SK-N-SH (cell line): ENCODE results near the gene A2ML1.

ENCODE experiments used
- CTCF ChIP-seq: fragments of 200-600 bp; sonication (generic); IDR thresholded peaks from 2 replicates; pipeline ENCODE4 v1.6.1; 2017; ENCODE audit warnings: antibody characterized with exemption, mild to moderate bottlenecking, moderate library complexity
- FOXM1 ChIP-seq: IDR thresholded peaks from 2 replicates; pipeline ENCODE4 v1.4.0; 2012; ENCODE audit warnings: low read depth, mild to moderate bottlenecking
- IRF3 ChIP-seq: fragments of 150-350 bp; IDR thresholded peaks from 2 replicates; pipeline ENCODE4 v1.6.1; 2016; ENCODE audit warnings: mild to moderate bottlenecking, low read depth, low read length
- NFIC ChIP-seq: IDR thresholded peaks from 2 replicates; pipeline ENCODE4 v1.4.0; 2012; ENCODE audit warnings: borderline replicate concordance
- SMC3 ChIP-seq: IDR thresholded peaks from 2 replicates; pipeline ENCODE4 v1.6.1; 2012; ENCODE audit warnings: low read depth, low read length, improper control_type of control experiment
- TCF12 ChIP-seq: IDR thresholded peaks from 2 replicates; pipeline ENCODE4 v1.4.0; 2012
- TEAD4 ChIP-seq: IDR thresholded peaks from 2 replicates; pipeline ENCODE4 v1.4.0; 2012; ENCODE audit warnings: mild to moderate bottlenecking, borderline replicate concordance; ENCODE audit not compliant: insufficient read depth
- ZBTB33 ChIP-seq: IDR thresholded peaks from 2 replicates; pipeline ENCODE4 v1.4.0; 2012; ENCODE audit warnings: low read depth, borderline replicate concordance

GRCh38 chr12:8781381-8782127 lies 40.9 kb upstream of the A2ML1 start:
- TF ChIP-seq ZBTB33: no peak
- no peak for TF ChIP-seq FOXM1
- TF ChIP-seq CTCF: no peak
- TF ChIP-seq SMC3: no peak
- TF ChIP-seq IRF3: no peak
- TF ChIP-seq TEAD4: no peak
- TF ChIP-seq TCF12: no peak
- no peak for TF ChIP-seq NFIC
